Aorta (tissue), 5 donors: ENCODE measurements around the gene ATG2B. TPM values are rescaled to one million over a fixed set of nuclear protein-coding genes. Genes with fewer than 3 reads are reported as not detected.
A peak's percentile ranks its signal among the peaks of the same experiment; 100 is the strongest.

ENCODE experiments used
- ATAC-seq: fragments of 200-7000 bp; cut with Tn5 transposase; one replicate; pipeline ENCODE4 v1.9.1; 2022; ENCODE audit warnings: moderate library complexity; ENCODE audit not compliant: low FRiP score
- DNase-seq, 2 donors: peaks; one replicate each; pipeline ENCODE4 v3.0.0-alpha.2; 2020
- H3K27ac ChIP-seq, 2 donors: one replicate each; pipeline ENCODE4 v1.5.1; 2013; ENCODE audit warnings: low read length in 2 of 2, mild to moderate bottlenecking in 2 of 2, moderate library complexity in 2 of 2, control low read depth in 1 of 2, inconsistent platforms in 1 of 2, low read depth in 1 of 2
- H3K27me3 ChIP-seq, 2 donors: one replicate each; pipeline ENCODE4 v1.6.1; 2013; ENCODE audit warnings: control low read depth in 1 of 2, low read length in 1 of 2, mild to moderate bottlenecking in 1 of 2, moderate library complexity in 1 of 2; ENCODE audit not compliant: insufficient read depth in 2 of 2, control insufficient read depth in 1 of 2
- H3K36me3 ChIP-seq, 2 donors: one replicate each; pipeline ENCODE4 v1.6.1; 2013; ENCODE audit warnings: control low read depth in 1 of 2, low read length in 1 of 2, mild to moderate bottlenecking in 1 of 2; ENCODE audit not compliant: insufficient read depth in 2 of 2, control insufficient read depth in 1 of 2
- H3K4me1 ChIP-seq, 2 donors: one replicate each; pipeline ENCODE4 v1.6.1; 2013; ENCODE audit warnings: low read length in 2 of 2, control low read depth in 1 of 2, mild to moderate bottlenecking in 1 of 2, moderate library complexity in 1 of 2; ENCODE audit not compliant: insufficient read depth in 2 of 2, control insufficient read depth in 1 of 2
- H3K4me3 ChIP-seq, 2 donors: one replicate each; pipeline ENCODE4 v1.5.1; 2013; ENCODE audit warnings: low read length in 2 of 2, control low read depth in 1 of 2, mild to moderate bottlenecking in 1 of 2
- H3K9me3 ChIP-seq: one replicate; pipeline ENCODE4 v1.6.1; 2013; ENCODE audit warnings: mild to moderate bottlenecking, low read length; ENCODE audit not compliant: control insufficient read depth
- WGBS, 2 donors: extraction: QIAGEN DNeasy Blood & Tissue Kit; methylation state at CpG; one replicate each; pipeline ENCODE4 v1.1.7; 2013; 5-methylcytosine and 5-hydroxymethylcytosine counted together
- intact Hi-C, 2 donors: fragments of 100-400 bp; cut with DNase I; formaldehyde crosslinking; loops; one replicate each; pipeline versions ENCODE4 v1.14.2 to v1.15.0; 2022
- polyA plus RNA-seq, 2 donors: library from polyadenylated mRNA; stranded (reverse); fragments of 200-250 nt; gene quantifications; one replicate each; pipeline ENCODE4 v1.2.3, GENCODE V29; 2013
- total RNA-seq, 2 donors: library from RNA; stranded (reverse); fragmentation: NEBNext Ultra II Directional; extraction: Animal tissue kit (Norgen Biotek cat#: 25700); gene quantifications; one replicate each; pipeline ENCODE4 v1.2.1, GENCODE V29; 2021
- donor health status: healthy with polysubstance abuse.
- donor health status: Bipolar disorder and iron deficiency.
- donor health status: DM: no; HTN: no; CAD: no.
- donor health status: DM: no; HTN: no; CAD: no.
- donor health status: DM: yes; HTN: yes; CAD: no.

The ATG2B gene
- total and polyA plus RNA-seq, 4 donors: 1.5 to 36.7 (median 14.4) TPM

GRCh38 chr14:96364962-96365361 lies 1.8 kb upstream of the ATG2B start:
- Histone ChIP-seq H3K27ac (no peak overlapping the region), H3K4me3 (no peak overlapping the region), H3K36me3 (no peaks in the 10 kb centered on the region), H3K27me3 (no peaks in the 10 kb centered on the region), H3K9me3 (no peaks in the 10 kb centered on the region), H3K4me1 (peaks cover 0 to 3% of the 10 kb centered on the region in 2 donors)
- intact Hi-C loops: no loop called here
- DNase-seq (no peak), ATAC-seq (no peak)
- 78 to 80% methylated on average over 1 of the region's 1 CpG for WGBS, 2 donors

GRCh38 chr14:96363751-96364336 lies 703 bp upstream of the ATG2B start:
- peak overlapping the region; percentile 82 to 88 for H3K4me3 ChIP-seq
- H3K36me3 ChIP-seq: no peaks in the 10 kb centered on the region
- DNase-seq: peak; percentile 63 to 81
- ATAC-seq: no peak
- no peaks in the 10 kb centered on the region for H3K27me3 ChIP-seq
- intact Hi-C loops: loop anchor here in 1 of 2 donors (1.0 kb wide), 1 partner anchor 27 kb away; no protein-coding TSS in a partner anchor
- H3K9me3 ChIP-seq: no peaks in the 10 kb centered on the region
- H3K4me1 ChIP-seq: peaks cover 0 to 3% of the 10 kb centered on the region in 2 donors
- no peak overlapping the region for H3K27ac ChIP-seq
- 0% methylated on average over 36 to 38 of the region's 38 CpGs for WGBS, 2 donors

GRCh38 chr14:96362071-96362964 lies 823 bp downstream of the ATG2B start:
- Histone ChIP-seq H3K27ac (peak overlapping the region in 1 of 2 donors; percentile 79), H3K4me1 (peaks cover 0 to 3% of the 10 kb centered on the region in 2 donors), H3K4me3 (peak overlapping the region; percentile 82 to 93), H3K27me3 (no peaks in the 10 kb centered on the region), H3K9me3 (no peaks in the 10 kb centered on the region), H3K36me3 (no peaks in the 10 kb centered on the region)
- DNase-seq (peak; percentile 54 to 77), ATAC-seq (peak; percentile 51)
- 1% methylated on average over 27 of the region's 27 CpGs for WGBS, 2 donors
- intact Hi-C loops: no loop called here

- no peaks in the 10 kb centered on the region for H3K9me3 ChIP-seq
- H3K4me1 ChIP-seq: peaks cover 0 to 3% of the 10 kb centered on the region in 2 donors
- ATAC-seq (no peak), DNase-seq (no peak)
- no peak overlapping the region for H3K4me3 ChIP-seq
- no peak overlapping the region for H3K27ac ChIP-seq
- H3K27me3 ChIP-seq: no peaks in the 10 kb centered on the region
- H3K36me3 ChIP-seq: no peaks in the 10 kb centered on the region
- intact Hi-C loops: no loop called here
Observed at GRCh38 chr14:96359959-96360358, 3.2 kb downstream of the ATG2B start.

- Histone ChIP-seq H3K27me3 (no peaks in the 10 kb centered on the region), H3K4me3 (no peak overlapping the region), H3K4me1 (peaks cover 0 to 3% of the 10 kb centered on the region in 2 donors), H3K9me3 (no peaks in the 10 kb centered on the region), H3K36me3 (no peaks in the 10 kb centered on the region), H3K27ac (no peak overlapping the region)
- no peak for ATAC-seq
- DNase-seq: no peak
- intact Hi-C loops: no loop called here
- 95 to 97% methylated on average over 3 of the region's 3 CpGs for WGBS, 2 donors
Observed at GRCh38 chr14:96357216-96357615, 5.9 kb downstream of the ATG2B start.

- Histone ChIP-seq H3K9me3 (no peaks in the 10 kb centered on the region), H3K4me3 (no peak overlapping the region), H3K4me1 (peaks cover 0 to 3% of the 10 kb centered on the region in 2 donors), H3K27me3 (no peaks in the 10 kb centered on the region), H3K27ac (no peak overlapping the region), H3K36me3 (no peaks in the 10 kb centered on the region)
- no peak for DNase-seq
- WGBS, 2 donors: 86 to 88% methylated on average over 4 of the region's 4 CpGs
- no peak for ATAC-seq
- intact Hi-C loops: no loop called here
Observed at GRCh38 chr14:96354246-96354645, 8.9 kb downstream of the ATG2B start.

- Histone ChIP-seq H3K4me1 (peaks cover 0 to 4% of the 10 kb centered on the region in 2 donors), H3K9me3 (no peaks in the 10 kb centered on the region), H3K27ac (no peak overlapping the region), H3K36me3 (no peaks in the 10 kb centered on the region), H3K27me3 (no peaks in the 10 kb centered on the region), H3K4me3 (no peak overlapping the region)
- intact Hi-C loops: no loop called here
- ATAC-seq (no peak), DNase-seq (no peak)
- 62 to 69% methylated on average over 2 of the region's 2 CpGs for WGBS, 2 donors
Observed at GRCh38 chr14:96352708-96353107, 10.4 kb downstream of the ATG2B start.

GRCh38 chr14:96351986-96352385 lies 11.2 kb downstream of the ATG2B start:
- no peaks in the 10 kb centered on the region for H3K27me3 ChIP-seq
- no peaks in the 10 kb centered on the region for H3K36me3 ChIP-seq
- DNase-seq (no peak), ATAC-seq (no peak)
- no peak overlapping the region for H3K27ac ChIP-seq
- no peaks in the 10 kb centered on the region for H3K9me3 ChIP-seq
- 93 to 96% methylated on average over 3 of the region's 3 CpGs for WGBS, 2 donors
- no peak overlapping the region for H3K4me3 ChIP-seq
- H3K4me1 ChIP-seq: peaks cover 0 to 4% of the 10 kb centered on the region in 2 donors
- intact Hi-C loops: no loop called here
